Measurements from ENCODE around the gene ITGB4.

The ITGB4 gene

GRCh38 chr17:75791254-75791653 lies 70.0 kb downstream of the ITGB4 start:
- DNase-seq (ENCODE audit: low read depth in 3 of 3), result no peak

- no peak for DNase-seq (ENCODE audit: low read depth in 3 of 3)
These were observed 72.2 kb downstream of the ITGB4 start for GRCh38 chr17:75793460-75793859.

DNA sequence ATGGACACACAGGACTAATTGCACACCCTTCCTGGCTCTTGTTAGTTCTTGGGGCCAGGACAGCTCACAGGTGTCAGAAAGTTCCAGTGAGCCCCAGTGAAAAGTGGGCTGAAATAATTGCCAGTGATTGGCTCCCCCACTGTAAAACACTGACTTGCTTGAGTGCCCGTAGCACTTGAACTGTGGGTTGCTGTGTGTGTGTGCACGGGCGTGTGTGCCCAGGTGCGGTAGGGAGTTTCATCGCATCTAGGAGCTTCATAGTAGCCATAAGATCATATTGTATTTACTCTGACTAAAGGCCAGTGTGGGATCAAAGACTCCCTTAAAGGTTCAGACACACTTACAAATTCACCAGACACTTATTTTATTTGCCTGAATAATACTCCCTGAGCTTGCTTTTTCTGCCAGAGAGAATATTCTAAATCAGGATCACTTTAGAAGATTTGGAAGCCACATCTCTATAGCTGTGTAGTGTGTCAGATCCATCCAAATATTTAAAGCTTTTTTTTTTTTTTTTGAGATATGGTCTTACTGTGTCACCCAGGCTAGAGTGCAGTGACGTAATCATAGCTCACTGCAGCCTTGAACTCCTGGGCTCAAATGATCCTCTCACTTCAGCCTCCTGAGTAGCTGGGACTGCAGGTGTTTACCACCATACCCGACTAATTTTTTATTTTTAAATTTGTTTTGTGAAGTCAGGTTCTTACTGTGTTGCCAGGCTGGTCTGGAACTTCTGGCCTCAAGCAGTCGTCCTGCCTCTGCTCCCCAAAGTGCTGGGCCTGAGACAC lies 74.8 kb downstream of the ITGB4 start:
- DNase-seq (ENCODE audit: low read depth in 3 of 3), result no peak

GRCh38 chr17:75799402-75799801 lies 78.1 kb downstream of the ITGB4 start:
- DNase-seq (ENCODE audit: low read depth in 3 of 3), result no peak

DNA sequence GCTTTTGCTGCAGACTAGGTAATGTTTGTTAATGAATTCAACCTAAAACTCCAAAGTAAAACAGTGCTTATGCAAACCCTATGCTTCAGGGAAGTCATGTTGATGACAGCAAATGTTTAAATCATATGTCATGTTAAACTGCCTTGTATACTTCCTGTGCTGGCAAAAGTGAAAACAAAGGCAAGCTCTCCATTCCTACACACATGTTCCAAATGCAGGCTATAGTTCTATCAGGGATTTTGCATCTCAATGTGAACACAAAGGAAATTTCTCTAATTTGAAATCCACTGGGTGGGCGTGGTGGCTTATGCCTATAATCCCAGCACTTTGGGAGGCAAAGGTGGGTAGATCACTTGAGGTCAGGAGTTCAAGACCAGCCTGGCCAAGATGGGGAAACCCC lies 82.6 kb downstream of the ITGB4 start:
- no peak for DNase-seq (ENCODE audit: low read depth in 3 of 3)

GRCh38 chr17:75806822-75807500 lies 85.7 kb downstream of the ITGB4 start:
- DNase-seq (ENCODE audit: low read depth in 3 of 3), result no peak
